Natural killer cell treated with Interleukin-12 subunit alpha and Interleukin-12 subunit beta and Interleukin-15 and Interleukin-18, amount 100 ng/mL, for 72 hours (primary cell): ENCODE measurements around the gene PRR3. TPM values are rescaled to one million over a fixed set of nuclear protein-coding genes. Genes with fewer than 3 reads are reported as not detected.
"Not testable (repeated sequence)": the region's sequence is repeated elsewhere in the genome, so short reads cannot be mapped to it uniquely, and the experiment has no call there.

Experiments used
- ATAC-seq, 2 donors: fragments of 150-1000 bp; cut with Tn5 transposase in 1 of 2; sonication (Bioruptor Pico), chemical (Tn5 transposase) in 1 of 2; 2 replicates each; pipeline ENCODE4 v1.10.0; 2021
- DNase-seq: peaks from one replicate; pipeline ENCODE4 v3.0.0; 2022; ENCODE audit warnings: low spot score
- H3K27ac Mint-ChIP-seq, 2 donors: 1 replicate in 1 of 2; 2 replicates in 1 of 2; pipeline ENCODE4 v1.8.0; 2022; ENCODE audit warnings: mixed read lengths in 2 of 2, mild to moderate bottlenecking in 1 of 2, moderate library complexity in 1 of 2
- H3K27me3 Mint-ChIP-seq, 2 donors: 1 replicate in 1 of 2; 2 replicates in 1 of 2; pipeline ENCODE4 v1.8.0; 2022; ENCODE audit warnings: mixed read lengths in 2 of 2
- H3K36me3 Mint-ChIP-seq: one replicate; pipeline ENCODE4 v1.8.0; 2022; ENCODE audit warnings: mixed read lengths
- H3K4me1 Mint-ChIP-seq, 2 donors: 1 replicate in 1 of 2; 2 replicates in 1 of 2; pipeline ENCODE4 v1.8.0; 2022; ENCODE audit warnings: low read depth in 2 of 2, mixed read lengths in 2 of 2, mild to moderate bottlenecking in 1 of 2
- H3K4me3 Mint-ChIP-seq: one replicate; pipeline ENCODE4 v1.8.0; 2022; ENCODE audit warnings: mixed read lengths
- H3K9me3 Mint-ChIP-seq: 2 replicates; pipeline ENCODE4 v1.8.0; 2022; ENCODE audit warnings: mixed read lengths
- total RNA-seq, 2 donors: library from RNA; stranded (reverse); gene quantifications; one replicate each; pipeline ENCODE4 v1.2.3, GENCODE V29; 2022

Gene PRR3
- total RNA-seq, 2 donors from 2014 or later: 13.0 to 23.8 TPM

- ATAC-seq (peak; percentile 1), DNase-seq (no peak)
- no peaks in the 10 kb centered on the region for H3K27me3 Mint-ChIP-seq
- no peaks in the 10 kb centered on the region for H3K9me3 Mint-ChIP-seq
- peak overlapping the region; percentile 93 to 94 for H3K27ac Mint-ChIP-seq
- H3K4me1 Mint-ChIP-seq: peaks cover 48 to 61% of the 10 kb centered on the region in 2 donors
- peaks cover 15% of the 10 kb centered on the region for H3K36me3 Mint-ChIP-seq
- H3K4me3 Mint-ChIP-seq: peak overlapping the region; percentile 98
These were observed 13.6 kb downstream of the PRR3 start for GRCh38 chr6:30570740-30571074.

- Mint-ChIP-seq H3K27ac (peak within 1 kb of the TSS; percentile 93 to 94), H3K36me3 (peaks cover 15% of the 10 kb centered on the region), H3K9me3 (no peaks in the 10 kb centered on the region), H3K4me3 (peak within 1 kb of the TSS; percentile 98), H3K4me1 (peaks cover 48 to 61% of the 10 kb centered on the region in 2 donors), H3K27me3 (no peaks in the 10 kb centered on the region)
- ATAC-seq: peak; percentile 97 to 98
- peak; percentile 100 for DNase-seq
These were observed 14.1 kb downstream of the PRR3 start, which contains the start of gene ABCF1 for GRCh38 chr6:30571075-30571761. Gene ABCF1 (plus strand): TSS chr6:30571442. CDS start chr6:30571488, 46 bp downstream.

GRCh38 chr6:30571762-30572082 lies 14.6 kb downstream of the PRR3 start:
- peaks cover 18% of the 10 kb centered on the region for H3K36me3 Mint-ChIP-seq
- no peaks in the 10 kb centered on the region for H3K9me3 Mint-ChIP-seq
- no peak for ATAC-seq
- peak overlapping the region; percentile 98 for H3K4me3 Mint-ChIP-seq
- H3K4me1 Mint-ChIP-seq: peaks cover 52 to 64% of the 10 kb centered on the region in 2 donors
- H3K27ac Mint-ChIP-seq: peak overlapping the region; percentile 93 to 94
- no peak for DNase-seq
- H3K27me3 Mint-ChIP-seq: no peaks in the 10 kb centered on the region

- DNase-seq (no peak), ATAC-seq (no peak)
- Mint-ChIP-seq H3K27me3 (no peaks in the 10 kb centered on the region), H3K4me1 (peaks cover 56 to 64% of the 10 kb centered on the region in 2 donors), H3K4me3 (peak overlapping the region; percentile 98), H3K27ac (peak overlapping the region; percentile 93 to 94), H3K36me3 (peaks cover 22% of the 10 kb centered on the region), H3K9me3 (no peaks in the 10 kb centered on the region)
These were observed 15.1 kb downstream of the PRR3 start for GRCh38 chr6:30572148-30572547.

- DNase-seq (no peak), ATAC-seq (no peak)
- H3K4me3 Mint-ChIP-seq: peak overlapping the region; percentile 98
- no peaks in the 10 kb centered on the region for H3K9me3 Mint-ChIP-seq
- H3K4me1 Mint-ChIP-seq: peaks cover 58 to 62% of the 10 kb centered on the region in 2 donors
- peaks cover 32% of the 10 kb centered on the region for H3K36me3 Mint-ChIP-seq
- peak overlapping the region in 1 of 2 donors; percentile 1 for H3K27ac Mint-ChIP-seq
- H3K27me3 Mint-ChIP-seq: no peaks in the 10 kb centered on the region
These were observed 16.0 kb downstream of the PRR3 start for GRCh38 chr6:30573113-30573512.

- H3K27ac Mint-ChIP-seq: peak overlapping the region in 1 of 2 donors; percentile 36
- peaks cover 20 to 31% of the 10 kb centered on the region in 2 donors for H3K4me1 Mint-ChIP-seq
- H3K36me3 Mint-ChIP-seq: peaks cover 49% of the 10 kb centered on the region
These were observed 21.0 kb downstream of the PRR3 start for GRCh38 chr6:30578051-30578450.

GRCh38 chr6:30583921-30584320 lies 26.8 kb downstream of the PRR3 start:
- Mint-ChIP-seq H3K27ac (no peak overlapping the region), H3K9me3 (no peaks in the 10 kb centered on the region), H3K27me3 (no peaks in the 10 kb centered on the region), H3K36me3 (peaks cover 45% of the 10 kb centered on the region), H3K4me3 (no peak overlapping the region), H3K4me1 (peaks cover 0 to 16% of the 10 kb centered on the region in 2 donors)
- ATAC-seq (no peak), DNase-seq (no peak)

More at GRCh38 chr6:30578051-30578450, 21.0 kb downstream of the PRR3 start:
- H3K9me3 Mint-ChIP-seq: no peaks in the 10 kb centered on the region
- H3K4me3 Mint-ChIP-seq: no peak overlapping the region
- DNase-seq (no peak), ATAC-seq (no peak)
- no peaks in the 10 kb centered on the region for H3K27me3 Mint-ChIP-seq

GRCh38 chr6:30589754-30590358 lies 32.8 kb downstream of the PRR3 start:
- Mint-ChIP-seq H3K27ac (peak overlapping the region in 1 of 2 donors; percentile 8), H3K36me3 (peaks cover 25% of the 10 kb centered on the region), H3K9me3 (no peaks in the 10 kb centered on the region), H3K4me1 (peaks cover 6 to 9% of the 10 kb centered on the region in 2 donors), H3K4me3 (no peak overlapping the region), H3K27me3 (no peaks in the 10 kb centered on the region)
- DNase-seq (no peak), ATAC-seq (peak in 1 of 2 donors; percentile 41)

- ATAC-seq (peak in 1 of 2 donors; percentile 52), DNase-seq (no peak)
- Mint-ChIP-seq H3K9me3 (no peaks in the 10 kb centered on the region), H3K36me3 (peaks cover 25% of the 10 kb centered on the region), H3K4me1 (peaks cover 6 to 9% of the 10 kb centered on the region in 2 donors), H3K4me3 (no peak overlapping the region), H3K27me3 (no peaks in the 10 kb centered on the region), H3K27ac (peak overlapping the region in 1 of 2 donors; percentile 8)
These were observed 33.4 kb downstream of the PRR3 start for GRCh38 chr6:30590509-30590908.

GRCh38 chr6:30591008-30591407 lies 33.9 kb downstream of the PRR3 start:
- Mint-ChIP-seq H3K27ac (peak overlapping the region in 1 of 2 donors; percentile 8), H3K4me3 (no peak overlapping the region), H3K36me3 (peaks cover 25% of the 10 kb centered on the region), H3K9me3 (no peaks in the 10 kb centered on the region), H3K4me1 (peaks cover 6 to 9% of the 10 kb centered on the region in 2 donors), H3K27me3 (no peaks in the 10 kb centered on the region)
- DNase-seq: no peak
- ATAC-seq: no peak

GRCh38 chr6:30592287-30592686 lies 35.2 kb downstream of the PRR3 start:
- Mint-ChIP-seq H3K27ac (no peak overlapping the region), H3K4me3 (no peak overlapping the region), H3K9me3 (no peaks in the 10 kb centered on the region), H3K4me1 (peaks cover 11 to 13% of the 10 kb centered on the region in 2 donors), H3K27me3 (no peaks in the 10 kb centered on the region), H3K36me3 (peaks cover 17% of the 10 kb centered on the region)
- ATAC-seq (no peak), DNase-seq (no peak)

GRCh38 chr6:30597315-30598144 lies 40.4 kb downstream of the PRR3 start:
- peak overlapping the region in 1 of 2 donors; percentile 70 for H3K27ac Mint-ChIP-seq
- not testable (repeated sequence) for H3K36me3 Mint-ChIP-seq, H3K9me3 Mint-ChIP-seq, H3K4me3 Mint-ChIP-seq, H3K27me3 Mint-ChIP-seq
- peaks cover 16 to 26% of the 10 kb centered on the region in 2 donors for H3K4me1 Mint-ChIP-seq
- peak; percentile 87 for ATAC-seq
- peak; percentile 76 for DNase-seq

- no peak overlapping the region for H3K4me3 Mint-ChIP-seq
- no peak for ATAC-seq
- H3K36me3 Mint-ChIP-seq: peaks cover 14% of the 10 kb centered on the region
- peak overlapping the region; percentile 39 to 70 for H3K27ac Mint-ChIP-seq
- H3K9me3 Mint-ChIP-seq: no peaks in the 10 kb centered on the region
- H3K4me1 Mint-ChIP-seq: peaks cover 28 to 33% of the 10 kb centered on the region in 2 donors
- no peak for DNase-seq
- H3K27me3 Mint-ChIP-seq: no peaks in the 10 kb centered on the region
These were observed 42.0 kb downstream of the PRR3 start for GRCh38 chr6:30598912-30599624.
